Melanocyte of skin (primary cell): ENCODE data around the gene MYO1E. TPM values are rescaled to one million over a fixed set of nuclear protein-coding genes. Genes with fewer than 3 reads are reported as not detected.

Source experiments
- small RNA-seq, 2 donors: library from RNA; depleted of rRNA; stranded (forward); fragments of <200 nt; gene quantifications; one replicate each; pipeline ENCODE3, GENCODE V24; 2012
- total RNA-seq, 2 donors: library from RNA; depleted of rRNA; stranded (reverse); fragments of >200 nt; gene quantifications; 2 replicates each; pipeline ENCODE4 v1.2.3, GENCODE V29; 2012

The MYO1E gene
- 100 to 1,000 TPM; 157 to 184 TPM for total RNA-seq

DNA sequence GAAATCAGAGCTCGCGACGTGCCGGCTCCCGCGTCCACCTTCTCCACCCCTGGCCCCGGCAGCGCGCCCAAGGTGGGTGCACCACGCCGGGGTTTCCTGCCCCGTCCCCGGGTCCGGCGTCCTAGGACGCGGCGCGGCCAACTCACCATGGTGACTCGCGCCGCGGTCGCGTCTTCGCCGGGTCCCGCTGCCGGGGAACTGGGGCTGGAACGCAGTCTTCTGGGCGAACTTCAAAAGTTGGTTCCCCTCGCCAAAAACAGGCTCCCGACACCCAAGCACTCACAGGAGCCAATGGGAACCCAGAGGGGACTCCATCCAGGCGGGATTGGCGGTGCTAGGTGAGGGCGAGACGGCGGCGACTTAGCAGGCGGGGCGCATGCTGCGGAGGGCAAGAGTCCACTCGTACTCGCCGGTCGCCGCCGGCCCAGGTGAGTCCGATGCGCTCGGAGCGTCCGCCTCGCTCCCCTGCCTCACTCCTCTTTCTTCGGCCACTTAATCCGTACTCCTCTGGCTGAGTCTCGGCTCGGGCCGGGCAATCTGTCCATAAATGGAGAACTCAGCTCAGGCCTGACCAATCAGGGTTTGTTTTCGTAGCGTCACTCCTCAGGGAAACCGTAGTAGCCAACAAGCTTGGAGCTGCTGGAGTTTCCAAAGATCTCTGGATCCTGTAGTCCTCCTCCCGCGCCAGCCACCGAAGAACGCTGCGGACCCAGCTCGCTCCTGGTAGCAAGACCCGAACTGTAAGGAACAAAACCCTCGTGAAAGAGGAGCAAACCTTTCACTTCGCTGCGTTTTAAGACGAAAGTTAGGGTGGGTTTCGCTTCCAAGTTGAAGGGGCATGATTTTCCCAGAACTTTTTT, at the start of gene MYO1E:
Gene MYO1E (minus strand): TSS at position 520 of the 860 bp plus-strand sequence. CDS start 371 bp downstream, at position 149.

DNA sequence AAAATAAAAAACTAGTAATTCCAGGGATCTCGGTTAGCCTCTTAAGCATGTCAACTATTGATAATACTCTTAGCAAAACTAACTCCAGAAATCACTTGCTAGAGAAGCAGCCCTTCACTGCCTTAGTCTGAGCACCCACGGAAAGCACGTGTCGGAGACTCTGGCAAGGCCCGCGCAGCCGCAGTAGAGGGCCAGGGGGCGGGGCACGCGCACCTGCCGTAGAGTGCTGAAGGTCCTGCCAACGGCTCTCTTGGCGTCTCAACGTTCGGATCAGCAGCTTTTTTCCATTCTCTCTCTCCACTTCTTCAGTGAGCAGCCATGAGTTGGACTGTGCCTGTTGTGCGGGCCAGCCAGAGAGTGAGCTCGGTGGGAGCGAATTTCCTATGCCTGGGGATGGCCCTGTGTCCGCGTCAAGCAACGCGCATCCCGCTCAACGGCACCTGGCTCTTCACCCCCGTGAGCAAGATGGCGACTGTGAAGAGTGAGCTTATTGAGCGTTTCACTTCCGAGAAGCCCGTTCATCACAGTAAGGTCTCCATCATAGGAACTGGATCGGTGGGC, 166.0 kb downstream of the MYO1E start, which contains the start of gene LDHAL6B:
Gene LDHAL6B (plus strand): TSS at position 221 of the 561 bp plus-strand sequence. CDS start 98 bp downstream, at position 319.

GRCh38 chr15:59104912-59105732, 267.5 kb downstream of the MYO1E start, which contains the start of gene CCNB2:
Gene CCNB2 (plus strand): TSS chr15:59105146. CDS start chr15:59105269, 123 bp downstream.

Small RNA genes lying within 50 kb of the gene (small RNA-seq; reads per million reads assigned to genes)
- gene MIR2116 (3.8 to 5.4 reads per million in 2 donors), gene RF00019 (0 reads per million in 2 donors), gene RNU4-80P (0.04 to 0.12 reads per million in 2 donors), gene RNU6-212P (0 reads per million in 2 donors)

Other genes with a start within 250 kb of the MYO1E start
- not detected for gene LDHAL6B, start 166.0 kb downstream of the MYO1E start, total RNA-seq
- 1 to 10 TPM; 2.3 to 2.4 TPM for gene FAM81A, start 65.3 kb upstream of the MYO1E start, total RNA-seq
- gene GCNT3, start 238.9 kb upstream of the MYO1E start, total RNA-seq: under 1 TPM; 0.33 to 0.69 TPM